Naive thymus-derived CD4-positive, alpha-beta T cell (primary cell): ENCODE results near the gene LRCH1. TPM values are rescaled to one million over a fixed set of nuclear protein-coding genes. Genes with fewer than 3 reads are reported as not detected.

ENCODE experiments used
- ATAC-seq: fragments of 150-1000 bp; cut with Tn5 transposase; 2 replicates; pipeline ENCODE4 v1.10.0; 2021; ENCODE audit warnings: mild to moderate bottlenecking, moderate library complexity
- CTCF ChIA-PET: fragments of 350-600 bp; sonication (Branson Sonifier 250); formaldehyde crosslinking; loops from one replicate; lab custom pipeline; 2021; ENCODE audit warnings: antibody characterized with exemption; lab: Charles Lee
- POLR2A ChIA-PET: fragments of 350-600 bp; sonication (Branson Sonifier 250); formaldehyde crosslinking; loops from one replicate; lab custom pipeline; 2021; ENCODE audit warnings: antibody characterized with exemption, inconsistent platforms; lab: Charles Lee
- DNase-seq, 9 donors: peaks; one replicate each; pipeline versions ENCODE4 v3.0.0 to v3.0.0-alpha.2; 2020 to 2022; ENCODE audit warnings: mixed read lengths in 1 of 9
- H3K27ac ChIP-seq: one replicate; pipeline ENCODE4 v1.7.0; 2013; ENCODE audit warnings: mild to moderate bottlenecking, low read depth, low read length, moderate library complexity
- H3K27me3 ChIP-seq, 2 donors: one replicate each; pipeline ENCODE4 v1.7.0; 2013; ENCODE audit warnings: low read length in 2 of 2, mild to moderate bottlenecking in 2 of 2, moderate library complexity in 2 of 2; ENCODE audit not compliant: control insufficient read depth in 2 of 2, insufficient read depth in 2 of 2
- H3K36me3 ChIP-seq, 3 experiments: 1 replicate in 2 of 3; 2 replicates in 1 of 3; pipeline ENCODE4 v1.7.0; 2013; ENCODE audit warnings: low read length in 3 of 3, mild to moderate bottlenecking in 3 of 3, moderate library complexity in 1 of 3; ENCODE audit not compliant: insufficient read depth in 3 of 3, control insufficient read depth in 2 of 3
- H3K4me1 ChIP-seq, 2 donors: one replicate each; pipeline ENCODE4 v1.7.0; 2013; ENCODE audit warnings: low read length in 2 of 2, mild to moderate bottlenecking in 2 of 2, moderate library complexity in 1 of 2; ENCODE audit not compliant: control insufficient read depth in 2 of 2, insufficient read depth in 2 of 2
- H3K4me3 ChIP-seq: 2 replicates; pipeline ENCODE4 v1.7.0; 2013; ENCODE audit warnings: mild to moderate bottlenecking, low read length
- H3K9me3 ChIP-seq, 3 experiments: 1 replicate in 2 of 3; 2 replicates in 1 of 3; pipeline ENCODE4 v1.7.0; 2013; ENCODE audit warnings: low read length in 3 of 3; ENCODE audit not compliant: control insufficient read depth in 2 of 3
- H3K27ac Mint-ChIP-seq, 9 donors: one replicate each; pipeline ENCODE4 v1.8.0; 2020 to 2022; ENCODE audit warnings: mixed read lengths in 9 of 9, mild to moderate bottlenecking in 8 of 9, moderate library complexity in 5 of 9, inconsistent platforms in 2 of 9
- H3K27me3 Mint-ChIP-seq, 5 donors: one replicate each; pipeline ENCODE4 v1.8.0; 2021 to 2022; ENCODE audit warnings: mixed read lengths in 5 of 5, mild to moderate bottlenecking in 1 of 5
- H3K36me3 Mint-ChIP-seq, 5 donors: one replicate each; pipeline ENCODE4 v1.8.0; 2020 to 2022; ENCODE audit warnings: mixed read lengths in 5 of 5, mild to moderate bottlenecking in 3 of 5, inconsistent platforms in 1 of 5
- H3K4me1 Mint-ChIP-seq, 7 donors: one replicate each; pipeline ENCODE4 v1.8.0; 2020 to 2022; ENCODE audit warnings: mixed read lengths in 7 of 7, mild to moderate bottlenecking in 3 of 7, inconsistent platforms in 1 of 7
- H3K4me3 Mint-ChIP-seq, 10 donors: one replicate each; pipeline ENCODE4 v1.8.0; 2020 to 2022; ENCODE audit warnings: mild to moderate bottlenecking in 10 of 10, mixed read lengths in 10 of 10, moderate library complexity in 6 of 10, inconsistent platforms in 2 of 10
- H3K9me3 Mint-ChIP-seq, 11 donors: one replicate each; pipeline ENCODE4 v1.8.0; 2020 to 2022; ENCODE audit warnings: mixed read lengths in 11 of 11, mild to moderate bottlenecking in 4 of 11, inconsistent platforms in 1 of 11, moderate library complexity in 1 of 11
- intact Hi-C, 2 donors: fragments of 100-400 bp; cut with micrococcal nuclease; formaldehyde crosslinking; loops; one replicate each; pipeline ENCODE4 v1.15.1; 2023
- polyA plus RNA-seq, 2 donors: library from polyadenylated mRNA; unstranded; fragments of 300-500 nt; fragmentation: Illumina TruSeq; gene quantifications; one replicate each; pipeline ENCODE4 v1.2.3, GENCODE V29; 2021
- total RNA-seq, 6 experiments: library from RNA in 5 of 6; stranded (reverse) in 5 of 6; gene quantifications; 1 replicate in 5 of 6; 2 replicates in 1 of 6; pipeline ENCODE4 v1.2.3 and lab custom pipeline; 2021 to 2026

Gene LRCH1
- total and polyA plus RNA-seq, 7 experiments from 2014 or later, result 4.1 to 24.2 (median 15.2) TPM

- Mint-ChIP-seq H3K4me3 (no peak overlapping the region), H3K36me3 (peaks cover 5 to 27% (median 18%) of the 10 kb centered on the region in 5 donors), H3K9me3 (no peaks in the 10 kb centered on the region), H3K4me1 (peaks cover 0 to 41% (median 11%) of the 10 kb centered on the region in 7 donors), H3K27ac (peak overlapping the region in 2 of 9 donors; percentile 27 to 42), H3K27me3 (no peaks in the 10 kb centered on the region)
- ChIA-PET CTCF (no interaction called here), POLR2A (interaction anchor here (0.5 to 0.9 kb wide), 2 partner anchors 80 to 327 kb away, joined by 3 to 4 read pairs; no protein-coding TSS in a partner anchor)
- intact Hi-C loops, result no loop called here
- H3K27ac ChIP-seq, result no peak overlapping the region
- H3K4me1 ChIP-seq, result peaks cover 5 to 12% of the 10 kb centered on the region in 2 donors
- ATAC-seq (no peak), DNase-seq (no peak)
- H3K27me3 ChIP-seq, result no peaks in the 10 kb centered on the region
- H3K9me3 ChIP-seq, result no peaks in the 10 kb centered on the region
- H3K4me3 ChIP-seq, result no peak overlapping the region
- H3K36me3 ChIP-seq, result no peaks in the 10 kb centered on the region
Observed at GRCh38 chr13:46675016-46675415, 122.0 kb downstream of the LRCH1 start.

GRCh38 chr13:46676378-46676725 lies 123.4 kb downstream of the LRCH1 start:
- no peak for DNase-seq
- POLR2A ChIA-PET, result interaction anchor here (0.6 kb wide), 1 partner anchor 30 kb away, joined by 3 read pairs; no protein-coding TSS in a partner anchor
- Mint-ChIP-seq H3K27ac (peak overlapping the region in 1 of 9 donors; percentile 16), H3K4me1 (peaks cover 0 to 34% (median 9%) of the 10 kb centered on the region in 7 donors), H3K36me3 (peaks cover 0 to 19% (median 11%) of the 10 kb centered on the region in 5 donors), H3K27me3 (no peaks in the 10 kb centered on the region), H3K4me3 (no peak overlapping the region), H3K9me3 (no peaks in the 10 kb centered on the region)
- Histone ChIP-seq H3K4me3 (no peak overlapping the region), H3K27ac (no peak overlapping the region), H3K27me3 (no peaks in the 10 kb centered on the region), H3K36me3 (no peaks in the 10 kb centered on the region), H3K9me3 (no peaks in the 10 kb centered on the region), H3K4me1 (peaks cover 5 to 20% of the 10 kb centered on the region in 2 donors)
- intact Hi-C loops, result no loop called here
- ATAC-seq, result no peak
- CTCF ChIA-PET, result no interaction called here

- peak overlapping the region; percentile 39 for H3K4me3 ChIP-seq
- no peaks in the 10 kb centered on the region for H3K27me3 ChIP-seq
- H3K27ac Mint-ChIP-seq, result no peak overlapping the region
- peaks cover 5 to 25% (median 11%) of the 10 kb centered on the region in 5 donors for H3K36me3 Mint-ChIP-seq
- no peak overlapping the region for H3K4me3 Mint-ChIP-seq
- H3K9me3 ChIP-seq, result no peaks in the 10 kb centered on the region
- peaks cover 0 to 6% (median 0%) of the 10 kb centered on the region in 3 experiments for H3K36me3 ChIP-seq
- H3K27ac ChIP-seq, result peak overlapping the region; percentile 55
- H3K4me1 Mint-ChIP-seq, result peaks cover under 1 to 35% (median 9%) of the 10 kb centered on the region in 7 donors
- ChIA-PET POLR2A (interaction anchor here (1.1 kb wide), 1 partner anchor 85 kb away, joined by 3 read pairs; no protein-coding TSS in a partner anchor), CTCF (interaction anchor here (0.6 kb wide), 1 partner anchor 22 kb away, joined by 3 read pairs; no protein-coding TSS in a partner anchor)
- peaks cover 5 to 20% of the 10 kb centered on the region in 2 donors for H3K4me1 ChIP-seq
- intact Hi-C loops, result loop anchor here (1.0 to 2.0 kb wide), 3 partner anchors 11 to 126 kb away; partner anchors contain the start of gene LRCH1 (in 2 of the 2)
- H3K27me3 Mint-ChIP-seq, result no peaks in the 10 kb centered on the region
- no peaks in the 10 kb centered on the region for H3K9me3 Mint-ChIP-seq
- ATAC-seq (peak; percentile 92), DNase-seq (peak in 8 of 9 donors; percentile 14 to 64 (median 44))
Observed at GRCh38 chr13:46679369-46680120, 126.6 kb downstream of the LRCH1 start.

GRCh38 chr13:46682015-46682414 lies 129.0 kb downstream of the LRCH1 start:
- intact Hi-C loops, result no loop called here
- Mint-ChIP-seq H3K9me3 (no peaks in the 10 kb centered on the region), H3K36me3 (peaks cover 5 to 34% (median 14%) of the 10 kb centered on the region in 5 donors), H3K4me1 (peaks cover 4 to 20% (median 11%) of the 10 kb centered on the region in 7 donors), H3K27ac (no peak overlapping the region), H3K27me3 (no peaks in the 10 kb centered on the region), H3K4me3 (no peak overlapping the region)
- DNase-seq (no peak), ATAC-seq (no peak)
- ChIA-PET CTCF (interaction anchor here (1.5 kb wide), 1 partner anchor 130 kb away, joined by 4 read pairs; no protein-coding TSS in a partner anchor), POLR2A (no interaction called here)
- Histone ChIP-seq H3K27me3 (no peaks in the 10 kb centered on the region), H3K27ac (no peak overlapping the region), H3K4me3 (no peak overlapping the region), H3K9me3 (no peaks in the 10 kb centered on the region), H3K4me1 (peaks cover 5 to 20% of the 10 kb centered on the region in 2 donors), H3K36me3 (peaks cover 0 to 6% (median 0%) of the 10 kb centered on the region in 3 experiments)

- H3K4me3 ChIP-seq, result no peak overlapping the region
- Mint-ChIP-seq H3K27ac (no peak overlapping the region), H3K27me3 (no peaks in the 10 kb centered on the region), H3K9me3 (no peaks in the 10 kb centered on the region), H3K36me3 (peaks cover 5 to 34% (median 17%) of the 10 kb centered on the region in 5 donors), H3K4me3 (no peak overlapping the region), H3K4me1 (peaks cover 4 to 23% (median 13%) of the 10 kb centered on the region in 7 donors)
- ATAC-seq, result no peak
- CTCF ChIA-PET, result interaction anchor here (2.7 kb wide), 1 partner anchor 131 kb away, joined by 7 read pairs; no protein-coding TSS in a partner anchor
- H3K9me3 ChIP-seq, result no peaks in the 10 kb centered on the region
- no peak overlapping the region for H3K27ac ChIP-seq
- H3K36me3 ChIP-seq, result peaks cover 0 to 6% (median 0%) of the 10 kb centered on the region in 3 experiments
- intact Hi-C loops, result no loop called here
- no peaks in the 10 kb centered on the region for H3K27me3 ChIP-seq
- POLR2A ChIA-PET, result no interaction called here
- no peak for DNase-seq
- peaks cover 5 to 22% of the 10 kb centered on the region in 2 donors for H3K4me1 ChIP-seq
Observed at GRCh38 chr13:46682707-46683106, 129.7 kb downstream of the LRCH1 start.

- intact Hi-C loops, result no loop called here
- ChIA-PET POLR2A (interaction anchor here (0.5 kb wide), 1 partner anchor 88 kb away, joined by 3 read pairs; no protein-coding TSS in a partner anchor), CTCF (interaction anchor here (2.7 kb wide), 1 partner anchor 132 kb away, joined by 7 read pairs; no protein-coding TSS in a partner anchor)
- Histone ChIP-seq H3K4me1 (peaks cover under 1 to 26% of the 10 kb centered on the region in 2 donors), H3K27ac (no peak overlapping the region), H3K27me3 (no peaks in the 10 kb centered on the region), H3K9me3 (no peaks in the 10 kb centered on the region), H3K4me3 (no peak overlapping the region), H3K36me3 (peaks cover 0 to 6% (median 0%) of the 10 kb centered on the region in 3 experiments)
- Mint-ChIP-seq H3K36me3 (peaks cover 5 to 34% (median 18%) of the 10 kb centered on the region in 5 donors), H3K27ac (no peak overlapping the region), H3K4me1 (peaks cover 4 to 27% (median 16%) of the 10 kb centered on the region in 7 donors), H3K4me3 (no peak overlapping the region), H3K27me3 (no peaks in the 10 kb centered on the region), H3K9me3 (no peaks in the 10 kb centered on the region)
- no peak for DNase-seq
- ATAC-seq, result no peak
Observed at GRCh38 chr13:46683676-46684260, 130.8 kb downstream of the LRCH1 start.
